H1 (cell line): ENCODE data around the gene FAM120A. TPM values are rescaled to one million over a fixed set of nuclear protein-coding genes. Genes with fewer than 3 reads are reported as not detected.

Source experiments
- KDM4A ChIP-seq: IDR thresholded peaks from one replicate; pipeline ENCODE4 v1.7.1; 2012; ENCODE audit warnings: low read depth, mild to moderate bottlenecking, moderate library complexity, low read length, inconsistent platforms; ENCODE audit not compliant: severe bottlenecking
- MAFK ChIP-seq: IDR thresholded peaks from 2 replicates; pipeline ENCODE4 v1.6.1; 2012; ENCODE audit warnings: low read depth, mild to moderate bottlenecking, improper control_type of control experiment, low read length
- MAX ChIP-seq: IDR thresholded peaks from 2 replicates; pipeline ENCODE4 v1.6.1; 2012; ENCODE audit warnings: inconsistent platforms
- SP1 ChIP-seq: IDR thresholded peaks from 2 replicates; pipeline ENCODE4 v1.6.1; 2011; ENCODE audit warnings: low read depth, low read length
- SP4 ChIP-seq: IDR thresholded peaks from 2 replicates; pipeline ENCODE4 v1.6.1; 2012; ENCODE audit warnings: low read length, inconsistent platforms
- SUZ12 ChIP-seq: fragments of 200-600 bp; sonication (generic); IDR thresholded peaks from 2 replicates; pipeline ENCODE4 v1.6.1; 2012; ENCODE audit warnings: mild to moderate bottlenecking, inconsistent platforms, low read length, moderate library complexity, mixed read lengths
- polyA plus RNA-seq, 7 experiments: library from polyadenylated mRNA; depleted of rRNA in 3 of 7; stranded (reverse) in 5 of 7; unstranded in 2 of 7; fragments of >200 nt in 5 of 7; fragments of 200-250 nt in 2 of 7; gene quantifications; 1 replicate in 5 of 7; 2 replicates in 1 of 7; 4 replicates in 1 of 7; pipeline versions ENCODE4 v1.2.1 to v1.2.3, GENCODE V29; 2011 to 2013; ENCODE audit warnings: missing spikeins in 2 of 7, mixed read lengths in 2 of 7
- total RNA-seq: library from RNA; stranded (reverse); fragmentation: NEBNext Ultra II Directional; extraction: Animal tissue kit (Norgen Biotek cat#: 25700); gene quantifications from 2 replicates; pipeline ENCODE4 v1.2.1, GENCODE V29; 2021

The FAM120A gene
- total and polyA plus RNA-seq, 2 of the 8 experiments (the other 6 are each of a cell fraction or from before 2014, with no cell fraction given), result 24.9 to 54.7 TPM

GRCh38 chr9:93461414-93461743 is 9.9 kb downstream of the FAM120A start (continued):
- TF ChIP-seq SP4 (no peak), SUZ12 (no peak), KDM4A (no peak), MAX (no peak), SP1 (no peak), MAFK (no peak)
